ENCODE measurements around the gene ORAI3. TPM values are rescaled to one million over a fixed set of nuclear protein-coding genes. Genes with fewer than 3 reads are reported as not detected.

Gene ORAI3
- total RNA-seq, 6 experiments from 2014 or later: 27.7 to 56.6 (median 31.6) TPM

DNA sequence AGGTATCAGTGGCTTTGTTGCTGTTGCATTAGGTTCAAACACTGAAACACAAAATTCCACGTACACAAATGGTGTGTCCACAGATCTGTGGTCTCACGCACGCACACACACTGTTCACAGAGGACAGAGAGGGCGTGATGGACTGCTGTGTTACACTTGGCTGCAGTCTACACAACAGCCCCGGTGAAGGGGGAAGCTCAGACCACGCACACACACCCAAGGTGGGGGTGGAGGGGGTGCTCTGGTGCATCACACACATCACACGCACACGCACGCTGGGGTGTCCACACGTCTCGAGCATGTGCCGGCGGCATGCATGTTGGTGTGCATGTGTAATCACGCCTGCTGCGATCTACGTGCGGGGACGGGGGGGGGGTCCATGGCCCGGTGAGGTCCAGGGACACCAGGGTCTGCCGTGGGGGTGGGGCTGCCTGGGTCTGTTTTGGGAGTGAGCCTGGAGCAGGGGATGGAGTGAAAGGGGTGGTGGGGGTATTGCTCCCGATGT lies 43.5 kb downstream of the ORAI3 start:
- H3K27ac ChIP-seq: no peak overlapping the region
- no peak overlapping the region for H3K4me3 ChIP-seq
- H3K9me3 ChIP-seq: no peaks in the 10 kb centered on the region
- TF ChIP-seq, protein P1, sequence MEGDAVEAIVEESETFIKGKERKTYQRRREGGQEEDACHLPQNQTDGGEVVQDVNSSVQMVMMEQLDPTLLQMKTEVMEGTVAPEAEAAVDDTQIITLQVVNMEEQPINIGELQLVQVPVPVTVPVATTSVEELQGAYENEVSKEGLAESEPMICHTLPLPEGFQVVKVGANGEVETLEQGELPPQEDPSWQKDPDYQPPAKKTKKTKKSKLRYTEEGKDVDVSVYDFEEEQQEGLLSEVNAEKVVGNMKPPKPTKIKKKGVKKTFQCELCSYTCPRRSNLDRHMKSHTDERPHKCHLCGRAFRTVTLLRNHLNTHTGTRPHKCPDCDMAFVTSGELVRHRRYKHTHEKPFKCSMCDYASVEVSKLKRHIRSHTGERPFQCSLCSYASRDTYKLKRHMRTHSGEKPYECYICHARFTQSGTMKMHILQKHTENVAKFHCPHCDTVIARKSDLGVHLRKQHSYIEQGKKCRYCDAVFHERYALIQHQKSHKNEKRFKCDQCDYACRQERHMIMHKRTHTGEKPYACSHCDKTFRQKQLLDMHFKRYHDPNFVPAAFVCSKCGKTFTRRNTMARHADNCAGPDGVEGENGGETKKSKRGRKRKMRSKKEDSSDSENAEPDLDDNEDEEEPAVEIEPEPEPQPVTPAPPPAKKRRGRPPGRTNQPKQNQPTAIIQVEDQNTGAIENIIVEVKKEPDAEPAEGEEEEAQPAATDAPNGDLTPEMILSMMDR (IDR thresholded peaks at IDR 0.05): no peak
- no peak for TF ChIP-seq POLR2A (IDR thresholded peaks at IDR 0.05)
- no peak for ATAC-seq
- intact Hi-C loops (cut with DNase I): loop anchor here in 1 of 2 donors (10.0 kb wide), 1 partner anchor 442 kb away; no protein-coding TSS in a partner anchor
- H3K4me1 ChIP-seq: peaks cover 0 to 15% (median 5%) of the 10 kb centered on the region in 4 donors
- no peaks in the 10 kb centered on the region for H3K36me3 ChIP-seq
- no peak for DNase-seq
- no peaks in the 10 kb centered on the region for H3K27me3 ChIP-seq
- WGBS (ENCODE audit: insufficient coverage, low coverage, low lambda C conversion rate, missing lambda C conversion rate): 93% methylated on average over 6 of the region's 21 CpGs

DNA sequence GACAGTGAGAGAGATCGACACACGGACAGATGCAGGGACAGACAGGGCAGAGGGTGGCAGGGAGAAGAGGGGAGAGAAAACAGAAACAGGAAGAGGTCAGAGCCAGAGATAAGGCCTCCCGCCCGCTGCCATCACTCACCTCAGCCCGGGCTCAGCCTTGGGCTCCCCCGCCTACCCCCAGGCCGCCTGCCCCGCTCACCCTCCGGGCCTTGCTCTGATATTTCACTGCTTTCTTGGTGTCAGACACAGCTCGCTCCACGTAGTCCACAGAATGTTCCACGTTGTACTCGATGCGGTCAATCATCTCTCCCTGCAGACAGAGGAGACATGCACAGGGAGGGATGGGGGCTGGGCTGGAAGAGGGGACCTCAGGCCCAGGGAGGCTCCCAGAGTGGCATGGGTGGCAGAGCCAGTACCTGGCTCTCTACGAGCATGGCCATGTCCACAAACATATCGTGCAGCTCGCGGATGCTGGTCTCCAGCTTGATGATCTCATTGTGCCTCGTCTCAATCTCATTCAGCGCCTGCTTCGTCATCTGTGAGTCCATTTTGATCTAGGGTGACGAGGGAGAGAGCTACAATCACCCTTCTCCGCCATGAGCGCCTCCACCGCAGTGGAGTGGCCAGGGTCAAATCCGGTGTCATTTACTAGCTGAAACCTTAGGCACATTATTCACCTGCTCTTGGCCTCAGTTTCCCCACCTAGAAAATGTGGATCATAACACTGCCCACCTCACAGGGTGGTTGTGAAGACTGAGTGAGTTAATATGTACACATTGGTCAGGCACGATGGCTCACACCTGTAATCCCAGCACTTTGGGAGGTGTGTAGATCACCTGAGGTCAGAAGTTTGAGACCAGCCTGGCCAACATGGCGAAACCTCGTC lies 44.3 kb downstream of the ORAI3 start:
- TF ChIP-seq, protein P1 (IDR thresholded peaks at IDR 0.05): no peak
- no peak for TF ChIP-seq POLR2A (IDR thresholded peaks at IDR 0.05)
- no peak for ATAC-seq
- H3K9me3 ChIP-seq: no peaks in the 10 kb centered on the region
- no peak overlapping the region for H3K27ac ChIP-seq
- H3K27me3 ChIP-seq: no peaks in the 10 kb centered on the region
- intact Hi-C loops (cut with DNase I): loop anchor here in 1 of 2 donors (10.0 kb wide), 1 partner anchor 442 kb away; no protein-coding TSS in a partner anchor
- no peaks in the 10 kb centered on the region for H3K36me3 ChIP-seq
- WGBS (ENCODE audit: insufficient coverage, low coverage, low lambda C conversion rate, missing lambda C conversion rate): 77% methylated on average over 10 of the region's 29 CpGs
- H3K4me1 ChIP-seq: peaks cover 0 to 24% (median 6%) of the 10 kb centered on the region in 4 donors
- H3K4me3 ChIP-seq: no peak overlapping the region
- DNase-seq: no peak

DNA sequence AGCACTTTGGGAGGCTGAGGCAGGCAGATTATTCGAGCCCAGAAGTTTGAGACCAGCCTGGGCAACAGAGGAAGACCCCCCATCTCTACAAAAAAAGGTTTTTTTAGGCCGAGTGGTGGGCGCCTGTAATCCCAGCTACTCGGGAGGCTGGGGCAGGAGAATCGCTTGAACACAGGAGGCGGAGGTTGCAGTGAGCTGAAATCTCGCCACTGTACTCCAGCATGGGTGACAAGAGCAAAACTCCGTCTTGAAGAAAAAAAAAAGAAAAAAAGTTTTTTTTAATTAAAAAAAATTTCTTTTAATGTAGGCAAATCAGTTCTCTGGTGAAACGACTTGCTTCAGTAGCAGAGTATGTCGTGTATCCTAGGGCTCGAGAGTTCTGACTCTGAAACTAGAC lies 47.1 kb downstream of the ORAI3 start:
- ATAC-seq (no peak), DNase-seq (no peak)
- intact Hi-C loops (cut with DNase I): loop anchor here in 1 of 2 donors (10.0 kb wide), 1 partner anchor 439 kb away; no protein-coding TSS in a partner anchor
- Histone ChIP-seq H3K4me3 (peak overlapping the region; percentile 58 to 69 (median 69)), H3K36me3 (no peaks in the 10 kb centered on the region), H3K4me1 (peaks cover 0 to 50% (median 19%) of the 10 kb centered on the region in 4 donors), H3K27ac (peak overlapping the region; percentile 95 to 99 (median 97)), H3K27me3 (no peaks in the 10 kb centered on the region), H3K9me3 (no peaks in the 10 kb centered on the region)
- TF ChIP-seq, protein P1 (IDR thresholded peaks at IDR 0.05): no peak
- TF ChIP-seq POLR2A (IDR thresholded peaks at IDR 0.05): no peak
- 60% methylated on average over 11 of the region's 11 CpGs for WGBS (ENCODE audit: insufficient coverage, low coverage, low lambda C conversion rate, missing lambda C conversion rate)

DNA sequence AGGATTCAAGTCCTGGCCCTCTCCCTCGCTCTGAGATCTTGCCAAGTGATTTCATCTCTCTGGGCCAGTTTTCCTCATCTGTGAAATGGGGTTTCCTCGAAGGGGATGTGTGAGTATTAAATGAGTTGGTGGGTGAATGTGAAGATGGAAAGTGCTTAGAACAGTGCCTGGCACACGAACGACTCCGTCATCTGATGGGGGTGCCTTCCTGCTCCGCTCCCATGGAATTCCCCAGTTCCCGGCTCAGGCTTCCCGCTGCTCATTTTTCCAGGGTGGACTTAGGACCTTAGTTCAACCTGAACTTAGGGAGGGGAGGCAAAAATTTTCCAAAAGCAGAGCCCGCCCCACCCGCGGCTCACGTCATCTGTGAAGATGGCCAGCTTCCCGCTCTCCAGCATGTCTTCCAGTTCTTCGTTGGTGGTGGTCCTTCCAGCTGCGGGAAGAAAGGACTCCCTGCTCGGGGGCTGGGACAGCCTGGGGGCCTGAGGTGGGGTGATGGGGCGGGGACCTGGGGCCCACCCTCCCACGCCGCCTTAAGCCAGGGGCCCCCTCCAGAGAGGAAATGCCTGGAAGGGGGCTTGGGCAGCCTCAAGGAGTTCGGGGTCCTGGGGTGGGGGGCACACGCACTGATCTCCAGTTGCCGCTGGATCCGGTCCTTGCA lies 47.6 kb downstream of the ORAI3 start:
- 31% methylated on average over 11 of the region's 23 CpGs for WGBS (ENCODE audit: insufficient coverage, low coverage, low lambda C conversion rate, missing lambda C conversion rate)
- TF ChIP-seq, protein P1 (IDR thresholded peaks at IDR 0.05): no peak
- peak; percentile 56 for TF ChIP-seq POLR2A (IDR thresholded peaks at IDR 0.05)
- intact Hi-C loops (cut with DNase I): loop anchor here in 1 of 2 donors (10.0 kb wide), 1 partner anchor 438 kb away; no protein-coding TSS in a partner anchor
- Histone ChIP-seq H3K9me3 (no peaks in the 10 kb centered on the region), H3K36me3 (no peaks in the 10 kb centered on the region), H3K4me1 (peaks cover 0 to 51% (median 20%) of the 10 kb centered on the region in 4 donors), H3K27ac (peak overlapping the region; percentile 95 to 99 (median 97)), H3K4me3 (peak overlapping the region; percentile 58 to 69 (median 69)), H3K27me3 (no peaks in the 10 kb centered on the region)
- peak; percentile 55 to 75 (median 70) for ATAC-seq
- peak; percentile 78 to 87 (median 86) for DNase-seq
